ENCODE results near the gene CNPY3.

GRCh38 chr6:42958125-42958524 lies 28.8 kb downstream of the CNPY3 start:
- TF ChIP-seq CTCF (IDR thresholded peaks at IDR 0.05; ENCODE audit: low read depth, low read length) (no peak), EZH2phosphoT487 (IDR thresholded peaks at IDR 0.05; ENCODE audit: low read depth) (no peak)

Measured in OCI-LY3 (cell line).